Adrenal gland (tissue), 5 donors: ENCODE data around the gene ALPK3.

ENCODE experiments used
- POLR2A ChIP-seq, 2 donors: fragments of 450-650 bp; IDR thresholded peaks; one replicate each; pipeline ENCODE4 v1.6.1; 2017; ENCODE audit warnings: antibody characterized with exemption in 2 of 2, mild to moderate bottlenecking in 2 of 2, moderate library complexity in 1 of 2
- TF ChIP-seq, protein P1 (sequence below), 6 experiments: fragments of 450-650 bp in 4 of 6; fragments of 200-600 bp in 2 of 6; sonication (generic) in 1 of 6; IDR thresholded peaks; 1 replicate in 5 of 6; 2 replicates in 1 of 6; pipeline versions ENCODE4 v1.5.1 to v1.8.0; 2016 to 2021; ENCODE audit warnings: antibody characterized with exemption in 6 of 6, mild to moderate bottlenecking in 2 of 6, moderate library complexity in 1 of 6
- donor health status: DM: no; HTN: no; CAD: no.

DNA sequence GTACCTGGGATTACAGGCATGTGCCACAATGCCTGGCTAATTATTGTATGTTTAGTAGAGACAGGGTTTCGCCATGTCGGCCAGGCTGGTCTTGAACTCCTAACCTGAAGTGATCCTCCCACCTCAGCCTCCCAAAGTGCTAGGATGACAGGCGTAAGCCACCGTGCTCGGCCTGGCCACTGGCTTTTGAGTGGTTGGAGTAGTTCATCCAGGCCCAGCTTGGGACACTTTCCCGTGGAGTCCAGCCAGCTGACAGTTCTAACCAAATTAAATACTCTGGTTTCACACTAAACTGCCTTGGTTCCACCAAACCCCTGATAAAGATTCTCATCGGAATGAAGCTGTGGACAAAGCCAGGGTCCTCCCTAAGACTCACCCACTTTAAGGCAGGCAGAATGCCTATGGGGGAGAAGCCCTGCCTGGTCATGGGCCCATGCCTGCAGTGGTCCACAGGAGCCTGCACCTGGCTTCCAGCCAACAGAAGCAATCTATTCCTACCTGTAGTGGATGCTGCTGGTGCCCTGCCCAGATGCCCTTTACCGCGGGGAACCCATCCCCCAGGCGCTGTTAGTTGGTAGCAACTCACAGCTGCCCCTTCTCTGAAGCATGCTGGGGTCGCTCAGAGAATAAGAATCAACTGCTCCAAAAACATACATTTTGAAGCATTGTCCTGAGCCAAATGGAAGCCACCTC, 62.1 kb downstream of the ALPK3 start:
- TF ChIP-seq, protein P1, sequence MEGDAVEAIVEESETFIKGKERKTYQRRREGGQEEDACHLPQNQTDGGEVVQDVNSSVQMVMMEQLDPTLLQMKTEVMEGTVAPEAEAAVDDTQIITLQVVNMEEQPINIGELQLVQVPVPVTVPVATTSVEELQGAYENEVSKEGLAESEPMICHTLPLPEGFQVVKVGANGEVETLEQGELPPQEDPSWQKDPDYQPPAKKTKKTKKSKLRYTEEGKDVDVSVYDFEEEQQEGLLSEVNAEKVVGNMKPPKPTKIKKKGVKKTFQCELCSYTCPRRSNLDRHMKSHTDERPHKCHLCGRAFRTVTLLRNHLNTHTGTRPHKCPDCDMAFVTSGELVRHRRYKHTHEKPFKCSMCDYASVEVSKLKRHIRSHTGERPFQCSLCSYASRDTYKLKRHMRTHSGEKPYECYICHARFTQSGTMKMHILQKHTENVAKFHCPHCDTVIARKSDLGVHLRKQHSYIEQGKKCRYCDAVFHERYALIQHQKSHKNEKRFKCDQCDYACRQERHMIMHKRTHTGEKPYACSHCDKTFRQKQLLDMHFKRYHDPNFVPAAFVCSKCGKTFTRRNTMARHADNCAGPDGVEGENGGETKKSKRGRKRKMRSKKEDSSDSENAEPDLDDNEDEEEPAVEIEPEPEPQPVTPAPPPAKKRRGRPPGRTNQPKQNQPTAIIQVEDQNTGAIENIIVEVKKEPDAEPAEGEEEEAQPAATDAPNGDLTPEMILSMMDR (IDR thresholded peaks at IDR 0.05), result no peak
- no peak for TF ChIP-seq POLR2A (IDR thresholded peaks at IDR 0.05)
